ENCODE results near the gene RARB.

RARB gene

GRCh38 chr3:25554376-25554775 lies 126.3 kb downstream of the RARB start:
- no peak for DNase-seq (ENCODE audit: low read depth)

- DNase-seq (ENCODE audit: low read depth): no peak
Measured at GRCh38 chr3:25555695-25556437, 127.8 kb downstream of the RARB start.

DNA sequence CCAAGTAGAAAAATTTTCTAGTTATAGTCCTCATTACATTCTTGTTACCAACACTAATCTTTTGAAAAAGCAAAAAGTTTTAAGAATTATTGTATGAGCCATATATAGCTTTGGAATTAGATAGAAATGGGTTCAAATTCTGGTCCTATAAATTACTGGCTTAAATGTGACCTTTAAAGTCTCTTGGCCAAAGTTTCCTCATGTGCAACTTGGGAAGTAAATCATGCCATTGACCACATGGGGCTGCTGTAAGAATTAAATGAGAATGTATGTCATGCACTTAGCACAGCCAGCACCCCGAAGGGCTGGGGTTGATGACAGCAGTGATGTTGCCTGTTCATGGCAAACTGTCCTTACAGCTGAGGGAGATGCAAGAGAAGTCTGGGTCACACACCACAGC lies 128.4 kb downstream of the RARB start:
- no peak for DNase-seq (ENCODE audit: low read depth)

DNA sequence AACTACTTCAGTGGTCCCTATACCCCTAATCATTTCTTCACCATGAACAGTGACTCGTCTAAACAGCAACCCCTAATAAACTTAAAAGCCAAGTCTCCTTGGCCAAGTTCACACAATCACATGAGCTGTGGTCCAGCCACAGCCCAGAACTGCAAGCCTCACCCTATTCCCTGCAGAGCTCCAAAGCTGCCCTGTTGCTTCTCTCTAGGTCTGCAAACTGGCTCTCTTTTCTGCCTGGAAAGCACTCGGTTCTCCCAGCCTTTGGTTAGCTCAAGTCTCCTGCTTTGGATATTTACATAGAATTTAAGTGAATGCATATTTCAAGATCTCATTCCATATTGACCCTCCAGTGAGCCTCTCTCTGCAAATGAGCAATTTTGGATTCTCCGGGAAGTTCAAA lies 129.6 kb downstream of the RARB start:
- no peak for DNase-seq (ENCODE audit: low read depth)

DNA sequence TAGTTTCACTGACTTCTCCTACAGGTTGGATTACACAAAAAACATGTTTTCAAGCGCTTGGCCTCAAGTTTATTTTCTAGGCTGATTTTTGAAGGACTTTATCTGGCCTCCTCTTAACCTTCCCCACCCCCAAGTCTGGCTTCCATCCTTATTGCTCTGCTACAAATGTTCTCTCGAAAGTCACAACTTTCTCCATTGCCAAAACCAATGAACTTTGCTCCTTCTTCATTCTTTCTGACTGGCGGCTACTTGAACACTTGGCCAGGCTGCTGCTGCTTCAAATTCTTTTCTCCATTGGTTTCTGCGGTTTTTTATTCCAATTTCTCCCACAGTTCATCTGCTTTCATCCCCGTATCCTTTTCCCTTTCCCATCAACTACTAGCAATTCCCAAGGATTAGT lies 130.1 kb downstream of the RARB start:
- no peak for DNase-seq (ENCODE audit: low read depth)

DNA sequence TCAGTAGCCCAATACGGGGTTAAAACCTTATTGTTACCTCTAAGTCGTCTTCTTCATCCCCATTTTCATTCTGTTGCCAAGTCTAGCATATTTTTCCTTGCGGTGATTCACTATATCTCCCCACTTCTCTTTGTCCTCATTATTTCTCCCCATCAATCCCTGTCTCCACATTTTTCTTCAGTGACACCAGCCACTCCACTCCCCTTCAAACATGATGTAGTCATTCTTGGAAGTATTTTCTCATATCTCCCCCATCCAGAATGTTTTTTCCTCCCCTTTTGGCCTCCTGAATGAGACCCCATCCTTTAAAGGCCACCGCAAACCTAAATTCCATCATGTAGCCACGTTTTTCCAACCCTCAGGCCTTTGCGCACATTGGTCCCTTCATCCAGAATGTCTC lies 130.7 kb downstream of the RARB start:
- no peak for DNase-seq (ENCODE audit: low read depth)

- no peak for DNase-seq (ENCODE audit: low read depth)
Measured at GRCh38 chr3:25563601-25564000, 135.5 kb downstream of the RARB start.

GRCh38 chr3:25564075-25564474 lies 136.0 kb downstream of the RARB start:
- no peak for DNase-seq (ENCODE audit: low read depth)

- no peak for DNase-seq (ENCODE audit: low read depth)
Measured at GRCh38 chr3:25565807-25566206, 137.7 kb downstream of the RARB start.

- DNase-seq (ENCODE audit: low read depth): no peak
Measured at GRCh38 chr3:25566358-25566920, 138.4 kb downstream of the RARB start.

DNA sequence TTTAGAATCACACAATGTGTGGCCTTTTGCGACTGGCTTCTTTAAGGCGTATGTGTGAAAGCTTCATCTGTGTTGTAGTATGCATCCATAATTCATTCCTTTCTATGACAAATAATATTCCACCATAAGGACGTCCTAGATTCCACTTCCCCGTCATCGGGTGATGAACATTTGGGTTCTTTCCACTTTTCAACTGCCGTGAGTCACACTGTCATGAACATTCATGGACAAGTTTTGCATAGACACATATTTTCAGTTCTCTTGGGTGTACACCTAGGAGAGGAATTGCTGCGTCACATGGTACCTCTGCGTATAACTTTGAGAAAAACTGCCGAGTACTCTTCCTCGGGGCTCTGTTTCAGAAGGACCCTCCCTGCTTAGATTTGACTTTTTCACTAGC lies 139.3 kb downstream of the RARB start:
- DNase-seq (ENCODE audit: low read depth): no peak

DNA sequence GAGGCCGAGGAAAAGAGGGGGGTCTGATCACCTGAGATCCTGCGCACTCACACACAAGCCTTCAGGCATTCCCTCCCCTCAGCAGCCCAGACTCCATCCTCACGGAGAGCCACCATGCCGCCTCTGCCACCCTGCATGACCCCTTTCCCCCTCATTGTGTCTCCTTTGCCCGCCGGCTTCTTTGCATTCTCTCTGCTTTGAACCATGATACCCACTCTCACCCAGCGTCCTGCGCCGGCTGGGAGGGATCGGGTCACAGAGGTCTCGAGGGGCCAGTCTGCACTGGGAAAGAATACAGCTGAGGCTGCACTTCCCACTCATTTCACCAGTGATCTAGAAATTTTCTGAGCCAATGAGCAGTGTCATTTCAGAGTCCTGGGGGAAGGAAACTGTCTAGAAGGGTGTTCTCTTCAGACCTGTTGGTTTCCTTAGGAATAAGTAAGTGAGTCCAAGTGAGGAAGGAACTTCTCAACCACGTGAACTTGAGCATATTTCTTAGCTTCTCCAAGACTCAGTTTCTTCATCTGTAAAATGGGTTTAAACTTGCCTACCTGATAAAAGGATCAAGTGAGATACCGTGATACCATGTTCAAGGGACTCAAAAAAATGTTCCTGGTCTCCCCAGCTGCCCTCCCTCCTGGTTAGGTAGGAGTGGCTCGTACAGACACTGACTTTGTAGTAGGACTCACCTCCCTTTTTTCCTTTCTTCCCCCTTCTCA lies 139.9 kb downstream of the RARB start:
- DNase-seq (ENCODE audit: low read depth): no peak

- no peak for DNase-seq (ENCODE audit: low read depth)
Measured at GRCh38 chr3:25568525-25569078, 140.5 kb downstream of the RARB start.

GRCh38 chr3:25571285-25571684 lies 143.2 kb downstream of the RARB start:
- DNase-seq (ENCODE audit: low read depth): no peak

DNA sequence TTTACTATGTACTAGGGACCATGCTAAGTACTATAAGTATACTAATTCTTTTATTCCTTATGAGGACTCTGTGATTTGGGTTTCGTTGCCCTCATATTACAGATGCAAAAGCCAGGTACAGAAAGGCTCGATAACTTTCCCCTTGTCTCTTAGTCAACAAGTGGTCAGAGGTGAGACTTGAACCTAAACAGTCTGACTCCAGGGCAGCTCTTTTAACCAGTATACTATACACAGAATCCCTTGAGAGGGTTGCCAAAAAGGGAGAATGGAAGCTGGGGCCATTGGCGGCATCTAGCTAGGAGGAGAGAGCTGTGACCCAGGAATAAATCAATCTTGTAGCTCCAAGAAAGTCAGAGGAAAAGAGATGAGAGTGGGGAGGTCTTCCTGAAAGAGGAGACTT lies 144.3 kb downstream of the RARB start:
- no peak for DNase-seq (ENCODE audit: low read depth)

DNA sequence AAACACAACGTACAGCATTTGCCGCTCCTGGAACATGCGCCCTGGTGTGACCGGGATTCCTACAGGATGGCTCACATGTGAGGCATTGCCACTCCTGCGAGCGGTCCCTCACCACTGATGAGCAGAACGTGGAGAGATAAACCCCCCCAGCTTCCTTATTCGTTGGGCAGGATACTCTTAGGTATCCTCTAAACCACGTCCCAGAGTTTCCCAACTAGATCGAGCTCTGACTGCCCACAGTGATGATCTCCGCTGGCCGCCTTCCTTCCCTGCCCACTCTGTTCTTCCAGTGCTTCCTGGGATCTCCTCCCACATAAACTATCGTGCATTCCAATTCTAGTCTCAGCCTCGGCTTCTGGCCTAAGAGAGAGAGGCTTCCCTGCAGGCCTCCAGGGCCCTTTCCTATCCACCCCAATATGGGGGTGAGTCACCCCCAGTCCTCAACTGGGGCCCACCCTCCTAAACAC lies 144.9 kb downstream of the RARB start:
- no peak for DNase-seq (ENCODE audit: low read depth)

DNA sequence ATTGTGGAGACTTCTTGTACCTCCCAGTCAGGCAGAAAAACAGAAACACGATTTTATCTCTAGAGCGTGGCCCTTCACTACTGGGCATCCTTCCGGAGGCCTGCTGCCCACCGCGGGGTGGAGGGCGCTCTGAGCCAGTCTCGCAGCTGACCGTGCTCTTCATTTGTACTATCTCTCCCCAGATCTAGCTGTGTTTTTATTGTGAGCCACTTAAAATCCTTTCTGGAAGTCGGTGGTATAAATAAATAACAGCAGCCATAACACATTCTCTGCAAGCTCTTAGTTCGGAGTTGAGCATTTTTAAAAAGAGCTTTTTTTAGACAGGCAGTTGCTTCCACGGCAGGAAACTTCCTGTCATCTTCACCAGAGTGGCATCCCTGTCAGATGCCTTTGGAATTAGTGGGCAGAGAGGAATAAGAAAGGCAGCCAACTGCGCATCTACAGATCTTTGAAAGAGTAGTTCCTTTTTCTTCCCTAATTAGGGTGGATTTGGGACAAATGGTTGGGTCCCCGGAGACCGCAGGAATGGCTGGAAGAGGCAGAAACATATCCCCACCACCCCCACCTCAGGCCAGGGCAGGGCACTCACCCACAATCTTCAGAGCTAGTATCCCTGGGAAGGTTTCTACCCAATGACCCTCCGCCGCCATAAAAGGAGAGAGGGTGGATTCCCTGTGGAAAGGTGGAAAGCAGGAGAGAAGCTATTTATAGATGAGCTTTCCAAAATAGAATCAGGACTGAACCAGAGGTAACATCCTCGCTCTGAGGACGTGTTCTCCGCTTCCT lies 145.5 kb downstream of the RARB start:
- no peak for DNase-seq (ENCODE audit: low read depth)

GRCh38 chr3:25574172-25574765 lies 146.2 kb downstream of the RARB start:
- DNase-seq (ENCODE audit: low read depth): no peak

DNA sequence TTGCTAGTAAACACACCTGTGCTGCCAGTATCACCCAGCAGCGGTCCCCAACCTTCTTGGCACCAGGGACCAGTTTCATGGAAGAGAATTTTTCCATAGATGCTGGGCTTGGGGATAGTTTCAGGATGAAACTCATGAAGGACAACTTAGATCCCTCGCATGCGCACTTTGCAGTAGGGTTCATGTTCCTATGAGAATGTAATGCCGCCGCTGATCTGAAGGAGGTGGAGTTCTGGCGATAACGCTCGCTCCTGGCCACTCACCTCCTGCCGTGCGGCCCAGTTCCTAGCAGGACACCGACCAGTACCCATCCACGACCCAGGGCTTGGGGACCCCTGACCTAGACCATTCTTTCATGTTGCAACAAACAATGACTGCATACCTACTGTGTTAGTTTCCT lies 146.9 kb downstream of the RARB start:
- no peak for DNase-seq (ENCODE audit: low read depth)

GRCh38 chr3:25576146-25576545 lies 148.1 kb downstream of the RARB start:
- DNase-seq (ENCODE audit: low read depth): no peak

DNA sequence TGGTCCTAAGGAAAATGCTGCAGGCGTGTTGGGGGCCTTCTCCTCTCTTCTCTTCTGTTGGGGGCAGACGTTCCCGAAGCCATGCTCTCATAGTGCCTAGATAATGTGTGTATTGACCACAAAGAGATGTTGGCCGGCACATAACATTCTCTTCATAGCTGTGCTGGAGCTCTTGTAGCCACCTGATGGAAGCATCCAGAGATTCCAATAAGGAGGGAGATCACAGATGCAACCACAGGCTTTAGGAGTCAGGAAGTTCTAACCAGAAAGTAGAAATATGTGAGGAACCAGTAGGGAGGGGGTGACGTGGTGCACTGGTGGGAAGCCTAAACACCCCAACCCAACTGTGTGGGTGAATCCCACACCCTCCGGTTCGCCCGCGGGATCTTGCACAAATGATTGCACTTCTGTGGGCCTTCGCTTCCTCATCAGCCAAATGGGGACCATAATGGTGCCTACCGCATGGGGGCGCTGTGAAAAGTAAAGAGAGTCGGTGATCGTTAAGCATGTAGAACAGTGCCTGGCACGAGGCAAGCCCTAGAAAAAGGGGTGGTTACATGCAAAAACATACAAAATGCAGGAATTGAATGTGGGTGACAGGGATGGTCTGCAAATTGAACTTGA lies 148.9 kb downstream of the RARB start:
- no peak for DNase-seq (ENCODE audit: low read depth)
